Activated CD4-positive, alpha-beta T cell treated with anti-CD3 and anti-CD28 coated beads, Interleukin-2, amount 10 ng/mL, durations not matched to agents 7 days and 5 days (primary cell): ENCODE data around the gene QSOX2. TPM values are rescaled to one million over a fixed set of nuclear protein-coding genes. Genes with fewer than 3 reads are reported as not detected.

Experiments used
- CTCF ChIA-PET: fragments of 350-600 bp; sonication (Branson Sonifier 250); formaldehyde crosslinking; loops from one replicate; lab custom pipeline; 2021; ENCODE audit warnings: antibody characterized with exemption; lab: Charles Lee
- POLR2A ChIA-PET: fragments of 350-600 bp; sonication (Branson Sonifier 250); formaldehyde crosslinking; loops from one replicate; lab custom pipeline; 2021; ENCODE audit warnings: antibody characterized with exemption; lab: Charles Lee
- DNase-seq: peaks from one replicate; pipeline ENCODE4 v3.0.0-alpha.2; 2020
- H3K27ac Mint-ChIP-seq: one replicate; pipeline ENCODE4 v1.8.0; 2021; ENCODE audit warnings: mild to moderate bottlenecking, moderate library complexity, mixed read lengths
- H3K27me3 Mint-ChIP-seq: one replicate; pipeline ENCODE4 v1.8.0; 2021; ENCODE audit warnings: mixed read lengths
- H3K36me3 Mint-ChIP-seq: one replicate; pipeline ENCODE4 v1.8.0; 2021; ENCODE audit warnings: low read depth, mixed read lengths
- H3K4me1 Mint-ChIP-seq: one replicate; pipeline ENCODE4 v1.8.0; 2021; ENCODE audit warnings: mixed read lengths
- H3K4me3 Mint-ChIP-seq: one replicate; pipeline ENCODE4 v1.8.0; 2021; ENCODE audit warnings: mild to moderate bottlenecking, moderate library complexity, mixed read lengths
- H3K9me3 Mint-ChIP-seq: one replicate; pipeline ENCODE4 v1.8.0; 2021; ENCODE audit warnings: mixed read lengths
- total RNA-seq, 2 experiments: library from RNA; stranded (reverse); gene quantifications; one replicate each; pipeline ENCODE4 v1.2.3, GENCODE V29; 2021

QSOX2 gene
- total RNA-seq, 2 experiments from 2014 or later = 13.7 to 14.0 TPM

GRCh38 chr9:136286987-136287379 lies 41.4 kb upstream of the QSOX2 start:
- Mint-ChIP-seq H3K4me1 (peaks cover 8% of the 10 kb centered on the region), H3K9me3 (no peaks in the 10 kb centered on the region), H3K4me3 (no peak overlapping the region), H3K36me3 (no peaks in the 10 kb centered on the region), H3K27me3 (no peaks in the 10 kb centered on the region), H3K27ac (no peak overlapping the region)
- no peak for DNase-seq
- POLR2A ChIA-PET = no interaction called here
- CTCF ChIA-PET = interaction anchor here (0.9 to 1.5 kb wide), 2 partner anchors 15 to 41 kb away, joined by 3 read pairs; no protein-coding TSS in a partner anchor

- no peak overlapping the region for H3K27ac Mint-ChIP-seq
- no peaks in the 10 kb centered on the region for H3K36me3 Mint-ChIP-seq
- ChIA-PET POLR2A (no interaction called here), CTCF (interaction anchor here (0.9 to 1.5 kb wide), 2 partner anchors 15 to 42 kb away, joined by 3 read pairs; no protein-coding TSS in a partner anchor)
- peaks cover 8% of the 10 kb centered on the region for H3K4me1 Mint-ChIP-seq
- no peaks in the 10 kb centered on the region for H3K27me3 Mint-ChIP-seq
- H3K4me3 Mint-ChIP-seq = no peak overlapping the region
- no peak for DNase-seq
- no peaks in the 10 kb centered on the region for H3K9me3 Mint-ChIP-seq
Measured at GRCh38 chr9:136286359-136286986, 40.9 kb upstream of the QSOX2 start.

GRCh38 chr9:136285501-136286358 lies 40.1 kb upstream of the QSOX2 start:
- H3K27ac Mint-ChIP-seq = no peak overlapping the region
- CTCF ChIA-PET = interaction anchor here (0.9 to 1.5 kb wide), 2 partner anchors 16 to 42 kb away, joined by 3 read pairs; no protein-coding TSS in a partner anchor
- POLR2A ChIA-PET = no interaction called here

GRCh38 chr9:136284951-136285350 lies 39.3 kb upstream of the QSOX2 start:
- no peaks in the 10 kb centered on the region for H3K27me3 Mint-ChIP-seq
- no peaks in the 10 kb centered on the region for H3K36me3 Mint-ChIP-seq
- ChIA-PET POLR2A (no interaction called here), CTCF (interaction anchor here (1.1 kb wide), 1 partner anchor 11 kb away, joined by 4 read pairs; no protein-coding TSS in a partner anchor)
- no peak overlapping the region for H3K4me3 Mint-ChIP-seq
- H3K9me3 Mint-ChIP-seq = no peaks in the 10 kb centered on the region
- no peak overlapping the region for H3K27ac Mint-ChIP-seq
- no peak for DNase-seq
- H3K4me1 Mint-ChIP-seq = peaks cover 8% of the 10 kb centered on the region

More at GRCh38 chr9:136285501-136286358, 40.1 kb upstream of the QSOX2 start:
- Mint-ChIP-seq H3K36me3 (no peaks in the 10 kb centered on the region), H3K4me3 (no peak overlapping the region), H3K9me3 (no peaks in the 10 kb centered on the region), H3K4me1 (peaks cover 8% of the 10 kb centered on the region), H3K27me3 (no peaks in the 10 kb centered on the region)
- DNase-seq = no peak

GRCh38 chr9:136284311-136284710 lies 38.7 kb upstream of the QSOX2 start:
- H3K9me3 Mint-ChIP-seq = no peaks in the 10 kb centered on the region
- no peak for DNase-seq
- H3K27ac Mint-ChIP-seq = no peak overlapping the region
- H3K27me3 Mint-ChIP-seq = no peaks in the 10 kb centered on the region
- peaks cover 8% of the 10 kb centered on the region for H3K4me1 Mint-ChIP-seq
- CTCF ChIA-PET = interaction anchor here (1.1 kb wide), 2 partner anchors 10 to 124 kb away, joined by 3 to 4 read pairs; no protein-coding TSS in a partner anchor
- POLR2A ChIA-PET = no interaction called here
- H3K36me3 Mint-ChIP-seq = no peaks in the 10 kb centered on the region
- no peak overlapping the region for H3K4me3 Mint-ChIP-seq

GRCh38 chr9:136283291-136284235 lies 38.0 kb upstream of the QSOX2 start:
- H3K9me3 Mint-ChIP-seq = no peaks in the 10 kb centered on the region
- no peak overlapping the region for H3K27ac Mint-ChIP-seq
- H3K27me3 Mint-ChIP-seq = no peaks in the 10 kb centered on the region
- DNase-seq = peak; percentile 72
- CTCF ChIA-PET = interaction anchor here (1.1 to 1.7 kb wide), 3 partner anchors 9 to 123 kb away, joined by 3 to 4 read pairs (median 4); no protein-coding TSS in a partner anchor
- no peaks in the 10 kb centered on the region for H3K36me3 Mint-ChIP-seq
- no peak overlapping the region for H3K4me3 Mint-ChIP-seq
- peaks cover 8% of the 10 kb centered on the region for H3K4me1 Mint-ChIP-seq
- POLR2A ChIA-PET = no interaction called here

GRCh38 chr9:136282272-136282861 lies 36.8 kb upstream of the QSOX2 start:
- no peaks in the 10 kb centered on the region for H3K9me3 Mint-ChIP-seq
- ChIA-PET CTCF (interaction anchor here (1.7 kb wide), 1 partner anchor 27 kb away, joined by 4 read pairs; no protein-coding TSS in a partner anchor), POLR2A (no interaction called here)
- no peak overlapping the region for H3K27ac Mint-ChIP-seq
- H3K4me1 Mint-ChIP-seq = peaks cover 8% of the 10 kb centered on the region
- DNase-seq = peak; percentile 29
- no peaks in the 10 kb centered on the region for H3K36me3 Mint-ChIP-seq
- H3K4me3 Mint-ChIP-seq = no peak overlapping the region
- no peaks in the 10 kb centered on the region for H3K27me3 Mint-ChIP-seq

- Mint-ChIP-seq H3K4me3 (no peak overlapping the region), H3K27ac (no peak overlapping the region), H3K4me1 (peaks cover 8% of the 10 kb centered on the region), H3K27me3 (no peaks in the 10 kb centered on the region), H3K36me3 (no peaks in the 10 kb centered on the region), H3K9me3 (no peaks in the 10 kb centered on the region)
- ChIA-PET CTCF (interaction anchor here (0.5 kb wide), 1 partner anchor 136 kb away, joined by 7 read pairs; no protein-coding TSS in a partner anchor), POLR2A (no interaction called here)
- no peak for DNase-seq
Measured at GRCh38 chr9:136281421-136282271, 36.0 kb upstream of the QSOX2 start.

GRCh38 chr9:136280535-136281315 lies 35.1 kb upstream of the QSOX2 start:
- Mint-ChIP-seq H3K9me3 (no peaks in the 10 kb centered on the region), H3K36me3 (no peaks in the 10 kb centered on the region), H3K4me1 (peaks cover 8% of the 10 kb centered on the region), H3K4me3 (no peak overlapping the region), H3K27ac (no peak overlapping the region), H3K27me3 (no peaks in the 10 kb centered on the region)
- ChIA-PET CTCF (no interaction called here), POLR2A (no interaction called here)
- DNase-seq = no peak

GRCh38 chr9:136279471-136279870 lies 33.9 kb upstream of the QSOX2 start:
- POLR2A ChIA-PET = interaction anchor here (0.5 kb wide), 1 partner anchor 145 kb away, joined by 3 read pairs; no protein-coding TSS in a partner anchor

More at GRCh38 chr9:136279471-136279870, 33.9 kb upstream of the QSOX2 start:
- CTCF ChIA-PET = interaction anchor here (0.5 to 1.7 kb wide), 3 partner anchors 12 to 121 kb away, joined by 3 to 5 read pairs (median 4); no protein-coding TSS in a partner anchor
- H3K36me3 Mint-ChIP-seq = no peaks in the 10 kb centered on the region
- H3K4me3 Mint-ChIP-seq = no peak overlapping the region
- H3K9me3 Mint-ChIP-seq = no peaks in the 10 kb centered on the region
- no peak overlapping the region for H3K27ac Mint-ChIP-seq
- H3K27me3 Mint-ChIP-seq = no peaks in the 10 kb centered on the region
- DNase-seq = no peak
- peaks cover 8% of the 10 kb centered on the region for H3K4me1 Mint-ChIP-seq
